GM20431 (cell line): ENCODE data around the gene TRPT1.

Experiments used
- in situ Hi-C: fragments of 300-500 bp; cut with MseI, MboI; formaldehyde crosslinking; loops from one replicate; pipeline ENCODE4 v1.15.0; 2020; ENCODE audit warnings: low sequenced_read_pairs; ENCODE audit not compliant: unreplicated experiment

Gene TRPT1

DNA sequence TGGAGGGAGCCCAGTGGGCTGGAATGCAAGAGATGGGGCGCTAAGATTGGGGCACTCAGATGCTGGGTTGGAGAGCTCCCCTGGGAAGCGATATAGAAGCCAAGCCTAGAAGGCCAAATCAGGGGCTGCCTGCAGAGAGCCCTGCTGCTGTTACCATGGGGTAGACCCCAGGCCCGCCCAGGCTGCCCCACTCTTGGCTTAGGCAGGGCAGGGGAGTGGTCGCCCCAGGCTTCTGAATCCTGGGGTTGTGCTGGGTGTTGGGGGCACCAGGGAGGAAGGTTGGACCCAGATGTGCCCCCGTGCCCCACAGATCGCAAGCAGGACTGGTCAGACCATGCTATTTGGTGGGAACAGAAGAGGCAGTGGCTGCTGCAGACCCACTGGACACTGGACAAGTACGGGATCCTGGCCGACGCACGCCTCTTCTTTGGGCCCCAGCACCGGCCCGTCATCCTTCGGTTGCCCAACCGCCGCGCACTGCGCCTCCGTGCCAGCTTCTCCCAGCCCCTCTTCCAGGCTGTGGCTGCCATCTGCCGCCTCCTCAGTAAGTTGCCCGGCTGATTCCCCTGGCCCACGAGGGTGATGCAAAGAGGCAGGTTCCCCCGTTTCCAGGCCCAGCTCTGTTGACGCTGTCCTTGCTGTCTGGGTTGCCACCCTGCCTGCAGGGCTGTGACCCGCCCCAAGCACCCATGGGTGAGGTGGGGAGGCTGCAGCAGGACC is 15.5 kb downstream of the TRPT1 start:
- in situ Hi-C loops, result no loop called here

- in situ Hi-C loops, result no loop called here
Measured at GRCh38 chr11:64209563-64209843, 16.5 kb downstream of the TRPT1 start.

DNA sequence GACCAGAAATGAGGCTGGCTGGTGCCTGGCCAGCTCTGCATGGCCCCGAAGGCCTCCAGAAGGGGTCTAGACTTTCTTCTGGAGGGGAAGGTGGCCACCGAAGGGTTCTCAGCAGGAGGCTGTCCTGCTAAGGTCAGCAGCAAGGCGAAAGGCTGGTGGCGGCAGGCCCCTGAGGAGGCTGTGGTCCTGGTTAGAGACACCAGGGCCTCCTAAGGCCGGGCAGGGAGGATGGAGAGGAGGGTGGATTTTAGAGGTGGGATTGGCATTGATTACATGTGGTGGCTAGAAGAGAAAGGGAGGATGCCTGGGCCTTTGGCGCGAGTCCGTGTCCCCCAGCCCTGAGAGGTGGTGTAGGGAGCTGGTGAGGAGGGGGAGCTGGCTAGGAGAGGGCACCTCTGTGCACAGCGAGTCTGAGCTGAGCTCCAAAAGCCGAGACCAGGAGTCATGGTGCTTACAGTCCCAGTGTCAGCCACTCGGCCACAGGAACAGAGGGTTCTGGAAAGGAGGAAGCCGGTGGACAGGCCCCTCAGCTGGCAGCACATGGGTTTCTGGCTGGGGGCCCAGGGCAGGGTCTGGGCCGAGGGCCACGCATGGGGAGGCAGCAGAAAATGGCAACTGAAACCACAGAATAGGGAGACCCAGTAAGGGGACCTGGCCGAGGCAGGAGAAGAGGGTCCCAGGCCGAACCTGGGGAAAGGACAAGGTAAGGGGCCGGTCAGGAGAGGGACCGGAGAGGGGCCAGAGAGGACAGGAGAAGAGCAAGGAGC is 17.0 kb downstream of the TRPT1 start:
- in situ Hi-C loops, result no loop called here

GRCh38 chr11:64208086-64208795 is 17.7 kb downstream of the TRPT1 start:
- in situ Hi-C loops, result no loop called here

DNA sequence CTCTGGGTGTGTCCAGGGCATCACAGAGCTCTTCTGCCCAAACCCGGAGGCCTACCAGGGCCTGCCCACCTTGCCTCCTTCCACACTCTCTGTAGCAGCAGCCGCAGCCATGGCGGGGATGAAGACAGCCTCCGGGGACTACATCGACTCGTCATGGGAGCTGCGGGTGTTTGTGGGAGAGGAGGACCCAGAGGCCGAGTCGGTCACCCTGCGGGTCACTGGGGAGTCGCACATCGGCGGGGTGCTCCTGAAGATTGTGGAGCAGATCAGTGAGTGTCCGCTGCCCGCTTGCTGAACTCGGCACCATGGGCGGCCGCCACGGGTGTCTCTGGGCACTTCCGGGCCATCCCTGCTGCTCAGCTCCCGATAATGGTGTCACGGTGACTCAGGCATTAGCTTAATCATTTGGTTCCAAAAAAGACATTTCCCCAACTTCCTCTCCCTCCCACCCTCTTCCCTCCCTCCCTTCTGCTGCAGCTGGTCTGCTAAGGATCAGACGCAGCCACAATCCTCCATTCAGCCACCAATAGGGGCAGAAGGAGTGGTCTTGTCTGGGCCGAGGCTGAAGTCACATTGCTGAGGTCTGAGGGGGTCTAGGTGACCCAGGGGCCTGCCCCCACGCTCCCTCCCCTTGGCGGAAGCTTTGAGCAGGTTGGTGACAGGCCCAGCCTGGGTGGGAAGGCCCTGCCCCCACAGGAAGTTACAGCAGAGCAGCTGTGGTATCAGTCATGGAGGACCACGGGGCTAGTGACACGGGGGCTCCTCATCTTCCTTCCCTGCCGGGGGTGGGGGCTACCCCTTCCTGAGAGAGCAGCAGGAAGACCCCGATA is 18.5 kb downstream of the TRPT1 start:
- in situ Hi-C loops, result no loop called here

DNA sequence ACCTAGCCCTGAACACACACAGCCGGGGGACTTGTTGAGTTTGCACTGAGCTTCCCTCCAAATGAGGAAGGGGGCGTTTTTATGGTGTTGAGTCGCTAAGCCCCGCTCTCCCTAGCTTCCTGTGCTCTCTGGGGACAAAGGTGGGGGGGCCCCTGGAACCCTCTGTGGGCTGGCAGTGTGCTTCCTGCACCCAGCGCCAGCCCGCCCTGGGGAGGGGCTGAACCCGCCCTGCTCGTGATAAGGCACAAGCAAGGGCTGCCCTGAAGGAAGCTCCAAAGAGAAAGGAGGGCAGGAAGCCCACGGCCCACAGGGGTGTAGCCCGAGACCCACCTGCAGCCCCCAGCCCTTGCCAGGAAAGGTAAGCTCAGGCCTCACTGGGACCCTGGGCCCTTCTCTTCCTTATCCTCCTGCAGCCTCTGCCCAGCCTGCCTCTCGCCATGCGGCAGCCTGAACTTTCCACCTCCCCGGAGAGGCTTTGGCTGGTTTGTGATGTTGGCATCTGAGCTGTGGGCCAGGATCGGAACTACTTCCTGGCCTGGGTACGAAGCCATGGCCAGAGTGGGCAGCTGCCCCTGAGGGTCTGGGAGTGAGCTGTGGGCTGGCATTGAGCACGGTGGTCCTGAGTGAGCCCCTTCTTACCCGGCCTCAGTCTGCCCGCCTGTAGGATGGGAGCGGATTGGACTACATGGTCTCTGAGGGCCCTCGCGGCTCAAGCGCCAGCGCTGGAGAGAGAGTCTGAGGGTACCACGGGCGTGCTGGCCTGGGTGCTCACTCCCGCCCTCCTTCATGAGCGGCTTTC is 19.3 kb downstream of the TRPT1 start, which contains the start of gene FERMT3:
TSS of gene FERMT3 (plus strand) at position 265 of the 799 bp plus-strand sequence. CDS start 644 bp downstream, outside the sequence.
- in situ Hi-C loops, result no loop called here

GRCh38 chr11:64204464-64204989 is 21.5 kb downstream of the TRPT1 start:
- in situ Hi-C loops, result no loop called here

GRCh38 chr11:64204080-64204440 is 21.9 kb downstream of the TRPT1 start:
- in situ Hi-C loops, result no loop called here

- in situ Hi-C loops, result no loop called here
Measured at GRCh38 chr11:64203421-64204079, 22.4 kb downstream of the TRPT1 start.

DNA sequence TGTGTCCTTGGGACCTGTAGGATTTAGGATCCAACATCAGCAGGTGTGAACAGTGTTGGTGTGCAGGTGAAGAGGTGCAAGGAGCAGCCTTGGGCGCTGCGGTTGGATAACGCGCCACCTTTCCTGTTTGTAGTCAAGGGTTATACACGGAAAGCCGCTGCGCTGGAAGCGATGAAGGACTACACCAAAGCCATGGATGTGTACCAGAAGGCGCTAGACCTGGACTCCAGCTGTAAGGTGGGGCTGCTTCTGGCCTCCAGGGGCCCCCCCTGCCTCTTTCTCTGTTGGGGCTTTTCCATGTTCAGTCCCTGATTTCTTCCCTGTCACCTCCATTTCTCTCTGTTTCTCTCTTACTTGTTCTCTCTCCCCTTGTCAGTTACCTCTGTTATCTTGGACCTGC is 23.0 kb downstream of the TRPT1 start:
- in situ Hi-C loops, result no loop called here

DNA sequence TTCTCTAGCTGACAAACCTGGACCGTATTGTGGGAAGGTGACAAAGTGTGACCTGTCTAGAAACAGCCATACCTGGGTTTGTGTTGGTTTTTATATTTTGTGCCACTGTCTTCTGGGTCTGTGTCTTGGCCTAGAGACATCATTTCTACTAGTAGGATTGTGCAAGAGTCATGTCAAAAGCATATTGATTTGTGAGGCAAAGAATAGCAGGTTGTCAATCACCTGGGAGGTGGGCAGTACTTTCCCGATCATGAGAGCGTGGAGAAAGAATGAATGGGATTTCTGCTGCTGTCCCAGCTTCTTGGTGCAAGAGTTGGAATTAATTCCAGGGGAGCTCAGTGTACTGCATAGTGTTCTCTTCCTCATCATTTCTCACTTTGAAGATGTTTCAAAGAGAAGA is 24.4 kb downstream of the TRPT1 start:
- in situ Hi-C loops, result no loop called here

- in situ Hi-C loops, result no loop called here
Measured at GRCh38 chr11:64198511-64198910, 27.5 kb downstream of the TRPT1 start.

DNA sequence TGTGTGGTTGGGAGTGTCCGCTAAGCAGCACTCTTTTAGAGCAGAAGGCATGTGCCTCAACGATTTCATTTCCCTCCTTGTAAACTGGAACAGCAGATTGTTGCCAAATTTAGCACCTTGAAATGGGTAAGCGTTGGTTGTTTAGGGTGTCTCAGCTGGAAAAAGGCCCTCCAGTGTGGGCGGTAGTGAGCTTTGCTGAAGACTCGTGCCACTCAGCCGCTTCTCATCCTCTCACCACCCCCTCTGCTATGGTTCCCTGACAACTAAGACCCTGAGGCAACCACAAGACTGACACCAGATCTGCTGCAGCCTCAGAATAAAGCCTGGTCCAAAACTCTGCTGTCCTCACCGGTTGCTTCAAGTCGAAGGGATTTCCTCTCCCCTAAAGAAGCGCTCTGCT is 29.4 kb downstream of the TRPT1 start:
- in situ Hi-C loops, result no loop called here

DNA sequence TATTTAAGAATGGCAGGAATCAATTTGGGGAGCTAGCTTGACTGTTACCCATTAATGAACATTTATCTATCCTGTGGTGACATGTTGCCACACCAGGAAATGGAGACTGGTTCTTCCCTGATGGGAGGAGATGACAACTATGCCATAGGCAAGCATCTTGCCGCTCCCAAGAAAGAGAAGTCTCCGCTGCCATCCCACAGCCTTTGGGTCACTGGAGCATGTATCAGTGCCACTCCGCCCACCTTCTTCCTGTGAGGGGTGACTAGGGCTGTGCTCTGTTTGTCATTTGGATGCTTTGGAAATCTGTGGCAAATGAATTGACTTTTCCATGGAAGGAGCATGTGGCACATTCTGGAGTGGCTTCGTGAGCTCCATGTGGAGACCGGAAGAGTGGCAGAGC is 33.6 kb downstream of the TRPT1 start:
- in situ Hi-C loops, result no loop called here

- in situ Hi-C loops, result no loop called here
Measured at GRCh38 chr11:64186492-64187165, 39.4 kb downstream of the TRPT1 start.

DNA sequence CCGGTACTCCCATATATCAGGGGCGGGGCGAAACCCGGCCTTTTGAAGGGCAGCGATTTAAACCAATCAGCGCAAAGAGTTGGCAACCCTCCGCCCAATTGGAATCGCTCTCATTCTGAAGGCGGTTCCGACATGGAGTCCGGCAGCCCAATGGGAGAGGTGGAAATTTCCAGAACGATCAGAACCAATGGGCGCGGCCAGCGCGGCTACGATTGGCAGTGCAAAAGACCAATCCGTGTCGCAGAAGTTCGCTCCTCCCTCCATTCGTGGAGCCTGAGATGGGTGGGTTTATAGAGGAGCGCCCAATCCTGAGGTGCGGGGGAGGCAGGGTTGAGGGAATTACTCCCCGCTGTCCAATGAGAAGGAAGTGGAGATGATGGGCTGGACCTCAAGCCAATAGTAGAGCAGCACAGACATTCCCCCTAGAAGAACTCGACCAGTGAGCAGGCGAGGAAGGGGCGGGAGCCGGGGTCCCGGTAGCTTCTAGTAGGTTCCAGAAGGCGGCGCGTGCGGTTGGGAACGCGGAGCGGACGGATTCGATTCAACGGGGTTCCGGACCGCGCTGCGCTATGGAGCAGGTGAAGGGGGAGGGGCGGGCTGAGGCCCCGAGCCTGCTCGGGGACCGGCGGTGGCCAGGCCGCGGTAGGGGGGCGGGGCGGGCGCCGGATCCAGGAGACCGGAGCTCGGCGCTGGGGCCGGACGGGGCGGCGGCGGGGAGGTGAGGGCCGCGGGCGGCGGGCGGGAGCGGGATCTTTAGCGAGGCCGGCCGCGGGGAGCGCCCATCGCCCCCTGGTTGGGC is 40.1 kb downstream of the TRPT1 start, which contains the start of gene STIP1:
TSS of gene STIP1 (plus strand) at position 479 of the 799 bp plus-strand sequence. CDS start at position 570, 91 bp downstream.
- in situ Hi-C loops, result no loop called here

- in situ Hi-C loops, result no loop called here
Measured at GRCh38 chr11:64185175-64185692, 40.8 kb downstream of the TRPT1 start.
